ENCODE data around the gene TCIRG1. TPM values are rescaled to one million over a fixed set of nuclear protein-coding genes. Genes with fewer than 3 reads are reported as not detected.
A peak's percentile ranks its signal among the peaks of the same experiment; 100 is the strongest.

The TCIRG1 gene
- total and polyA plus RNA-seq, 4 experiments from 2014 or later, result 46.2 to 266 (median 161) TPM

GRCh38 chr11:68043349-68044144 lies 4.7 kb downstream of the TCIRG1 start:
- Histone ChIP-seq H3K9me3 (ENCODE audit: control insufficient read depth in 1 of 2, low read length in 2 of 2) (no peaks in the 10 kb centered on the region), H3K4me1 (ENCODE audit: insufficient read depth, low read length) (peaks cover 16% of the 10 kb centered on the region), H3K4me3 (ENCODE audit: low read length in 2 of 2) (no peak overlapping the region), H3K27ac (ENCODE audit: low read depth, low read length) (no peak overlapping the region), H3K36me3 (ENCODE audit: insufficient read depth, low read length) (peaks cover 16% of the 10 kb centered on the region), H3K27me3 (ENCODE audit: insufficient read depth, low read length) (no peaks in the 10 kb centered on the region)
- H3K36me3 Mint-ChIP-seq, result peaks cover 0 to 36% of the 10 kb centered on the region in 2 donors
- peaks cover 3 to 25% (median 12%) of the 10 kb centered on the region in 4 donors for H3K4me1 Mint-ChIP-seq
- ChIA-PET POLR2A (ENCODE audit: partially characterized antibody) (interaction anchor here (5.6 kb wide), 1 partner anchor 13 kb away, joined by 34 read pairs; the partner anchor contains the start of gene NDUFS8), CTCF (ENCODE audit: partially characterized antibody) (interaction anchor here (1.5 kb wide), 1 partner anchor 49 kb away, joined by 4 read pairs; no protein-coding TSS in a partner anchor)
- no peaks in the 10 kb centered on the region for H3K9me3 Mint-ChIP-seq
- H3K27me3 Mint-ChIP-seq, result no peaks in the 10 kb centered on the region
- intact Hi-C loops (cut with micrococcal nuclease), result no loop called here
- H3K27ac Mint-ChIP-seq, result no peak overlapping the region
- DNase-seq, result no peak
- H3K4me3 Mint-ChIP-seq, result no peak overlapping the region

GRCh38 chr11:68044145-68044813 lies 5.5 kb downstream of the TCIRG1 start:
- Histone ChIP-seq H3K9me3 (ENCODE audit: control insufficient read depth in 1 of 2, low read length in 2 of 2) (no peaks in the 10 kb centered on the region), H3K4me1 (ENCODE audit: insufficient read depth, low read length) (peaks cover 13% of the 10 kb centered on the region), H3K4me3 (ENCODE audit: low read length in 2 of 2) (no peak overlapping the region), H3K27me3 (ENCODE audit: insufficient read depth, low read length) (no peaks in the 10 kb centered on the region), H3K27ac (ENCODE audit: low read depth, low read length) (no peak overlapping the region), H3K36me3 (ENCODE audit: insufficient read depth, low read length) (peaks cover 20% of the 10 kb centered on the region)
- no peak overlapping the region for H3K4me3 Mint-ChIP-seq
- POLR2A ChIA-PET (ENCODE audit: partially characterized antibody), result no interaction called here
- intact Hi-C loops (cut with micrococcal nuclease), result no loop called here
- H3K36me3 Mint-ChIP-seq, result peaks cover 0 to 39% of the 10 kb centered on the region in 2 donors
- CTCF ChIA-PET (ENCODE audit: partially characterized antibody), result no interaction called here
- no peaks in the 10 kb centered on the region for H3K27me3 Mint-ChIP-seq
- DNase-seq, result no peak
- H3K9me3 Mint-ChIP-seq, result no peaks in the 10 kb centered on the region
- no peak overlapping the region for H3K27ac Mint-ChIP-seq
- peaks cover 3 to 23% (median 12%) of the 10 kb centered on the region in 4 donors for H3K4me1 Mint-ChIP-seq

DNA sequence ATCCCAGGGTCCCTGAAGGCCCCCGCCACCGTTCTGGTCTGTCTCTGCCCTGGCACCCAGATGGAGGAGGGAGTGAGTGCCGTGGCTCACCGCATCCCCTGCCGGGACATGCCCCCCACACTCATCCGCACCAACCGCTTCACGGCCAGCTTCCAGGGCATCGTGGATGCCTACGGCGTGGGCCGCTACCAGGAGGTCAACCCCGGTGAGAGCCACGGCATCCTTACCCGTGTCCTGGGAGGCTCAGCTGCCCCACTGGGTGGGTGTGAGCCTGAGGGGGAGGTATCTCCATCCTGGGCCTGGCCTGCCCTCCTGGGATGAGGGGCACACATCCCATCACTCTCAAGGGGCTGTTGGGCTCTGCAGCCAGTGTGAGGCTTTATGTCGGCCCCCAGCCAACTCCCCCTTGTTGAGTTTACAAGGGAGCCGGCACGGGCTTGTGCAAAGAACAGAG lies 6.1 kb downstream of the TCIRG1 start:
- CTCF ChIA-PET (ENCODE audit: partially characterized antibody), result no interaction called here
- POLR2A ChIA-PET (ENCODE audit: partially characterized antibody), result no interaction called here
- no peaks in the 10 kb centered on the region for H3K27me3 Mint-ChIP-seq
- intact Hi-C loops (cut with micrococcal nuclease), result no loop called here
- no peaks in the 10 kb centered on the region for H3K9me3 ChIP-seq (ENCODE audit: control insufficient read depth in 1 of 2, low read length in 2 of 2)
- peaks cover 26% of the 10 kb centered on the region for H3K36me3 ChIP-seq (ENCODE audit: insufficient read depth, low read length)
- H3K36me3 Mint-ChIP-seq, result peaks cover 0 to 38% of the 10 kb centered on the region in 2 donors
- no peak overlapping the region for H3K4me3 ChIP-seq (ENCODE audit: low read length in 2 of 2)
- no peak for DNase-seq
- H3K4me1 Mint-ChIP-seq, result peaks cover 3 to 16% (median 10%) of the 10 kb centered on the region in 4 donors
- no peaks in the 10 kb centered on the region for H3K27me3 ChIP-seq (ENCODE audit: insufficient read depth, low read length)
- H3K27ac Mint-ChIP-seq, result peak overlapping the region in 1 of 7 donors; percentile 52
- H3K27ac ChIP-seq (ENCODE audit: low read depth, low read length), result no peak overlapping the region
- no peaks in the 10 kb centered on the region for H3K9me3 Mint-ChIP-seq
- peaks cover 13% of the 10 kb centered on the region for H3K4me1 ChIP-seq (ENCODE audit: insufficient read depth, low read length)
- H3K4me3 Mint-ChIP-seq, result no peak overlapping the region

DNA sequence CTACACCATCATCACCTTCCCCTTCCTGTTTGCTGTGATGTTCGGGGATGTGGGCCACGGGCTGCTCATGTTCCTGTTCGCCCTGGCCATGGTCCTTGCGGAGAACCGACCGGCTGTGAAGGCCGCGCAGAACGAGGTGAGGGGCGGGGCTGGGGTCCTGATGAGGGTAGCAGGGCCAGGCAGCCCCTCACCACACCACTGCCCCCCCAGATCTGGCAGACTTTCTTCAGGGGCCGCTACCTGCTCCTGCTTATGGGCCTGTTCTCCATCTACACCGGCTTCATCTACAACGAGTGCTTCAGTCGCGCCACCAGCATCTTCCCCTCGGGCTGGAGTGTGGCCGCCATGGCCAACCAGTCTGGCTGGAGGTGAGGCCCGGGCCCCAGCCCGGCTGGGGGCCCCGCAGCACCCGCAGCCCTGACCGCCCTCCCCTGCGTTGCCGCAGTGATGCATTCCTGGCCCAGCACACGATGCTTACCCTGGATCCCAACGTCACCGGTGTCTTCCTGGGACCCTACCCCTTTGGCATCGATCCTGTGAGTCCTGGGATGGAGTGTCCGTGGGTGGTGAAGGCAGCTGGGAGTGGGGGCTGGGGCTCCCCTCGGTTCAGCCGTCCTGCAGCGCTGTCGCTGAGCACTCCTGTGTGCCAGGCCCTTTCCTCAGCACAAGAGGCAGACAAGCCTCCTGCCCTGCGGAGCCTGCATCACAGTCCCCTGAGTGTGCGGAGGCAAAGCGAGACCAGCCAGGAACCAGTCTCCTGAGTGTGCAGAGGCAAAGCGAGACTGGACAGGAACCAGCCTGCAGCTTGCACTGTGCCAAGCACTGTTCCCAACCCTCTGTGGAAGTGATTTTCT lies 8.8 kb downstream of the TCIRG1 start:
- no peaks in the 10 kb centered on the region for H3K4me1 Mint-ChIP-seq
- intact Hi-C loops (cut with micrococcal nuclease), result no loop called here
- no peak overlapping the region for H3K4me3 Mint-ChIP-seq
- no peaks in the 10 kb centered on the region for H3K27me3 Mint-ChIP-seq
- H3K9me3 Mint-ChIP-seq, result no peaks in the 10 kb centered on the region
- peaks cover 11 to 50% of the 10 kb centered on the region in 2 donors for H3K36me3 Mint-ChIP-seq
- peak overlapping the region in 1 of 7 donors; percentile 53 for H3K27ac Mint-ChIP-seq
- ChIA-PET CTCF (ENCODE audit: partially characterized antibody) (interaction anchor here (0.7 kb wide), 1 partner anchor 233 kb away, joined by 3 read pairs; no protein-coding TSS in a partner anchor), POLR2A (ENCODE audit: partially characterized antibody) (interaction anchor here (1.2 kb wide), 1 partner anchor 11 kb away, joined by 3 read pairs; no protein-coding TSS in a partner anchor)
- Histone ChIP-seq H3K9me3 (ENCODE audit: control insufficient read depth in 1 of 2, low read length in 2 of 2) (no peaks in the 10 kb centered on the region), H3K27ac (ENCODE audit: low read depth, low read length) (no peak overlapping the region), H3K4me3 (ENCODE audit: low read length in 2 of 2) (no peak overlapping the region), H3K36me3 (ENCODE audit: insufficient read depth, low read length) (peaks cover 48% of the 10 kb centered on the region), H3K27me3 (ENCODE audit: insufficient read depth, low read length) (no peaks in the 10 kb centered on the region), H3K4me1 (ENCODE audit: insufficient read depth, low read length) (no peaks in the 10 kb centered on the region)
- no peak for DNase-seq

- no peaks in the 10 kb centered on the region for H3K9me3 ChIP-seq (ENCODE audit: control insufficient read depth in 1 of 2, low read length in 2 of 2)
- H3K27me3 ChIP-seq (ENCODE audit: insufficient read depth, low read length), result no peaks in the 10 kb centered on the region
- H3K27ac ChIP-seq (ENCODE audit: low read depth, low read length), result no peak overlapping the region
- Mint-ChIP-seq H3K36me3 (peaks cover 11 to 53% of the 10 kb centered on the region in 2 donors), H3K27me3 (no peaks in the 10 kb centered on the region), H3K4me3 (no peak overlapping the region), H3K4me1 (no peaks in the 10 kb centered on the region), H3K27ac (no peak overlapping the region), H3K9me3 (no peaks in the 10 kb centered on the region)
- CTCF ChIA-PET (ENCODE audit: partially characterized antibody), result no interaction called here
- intact Hi-C loops (cut with micrococcal nuclease), result no loop called here
- no peaks in the 10 kb centered on the region for H3K4me1 ChIP-seq (ENCODE audit: insufficient read depth, low read length)
- POLR2A ChIA-PET (ENCODE audit: partially characterized antibody), result no interaction called here
- H3K4me3 ChIP-seq (ENCODE audit: low read length in 2 of 2), result no peak overlapping the region
- DNase-seq, result no peak
- peaks cover 48% of the 10 kb centered on the region for H3K36me3 ChIP-seq (ENCODE audit: insufficient read depth, low read length)
Measured at GRCh38 chr11:68048681-68049508, 10.1 kb downstream of the TCIRG1 start.

- no peaks in the 10 kb centered on the region for H3K27me3 Mint-ChIP-seq
- H3K27ac Mint-ChIP-seq, result no peak overlapping the region
- Histone ChIP-seq H3K36me3 (ENCODE audit: insufficient read depth, low read length) (peaks cover 42% of the 10 kb centered on the region), H3K27me3 (ENCODE audit: insufficient read depth, low read length) (no peaks in the 10 kb centered on the region), H3K4me1 (ENCODE audit: insufficient read depth, low read length) (no peaks in the 10 kb centered on the region), H3K27ac (ENCODE audit: low read depth, low read length) (no peak overlapping the region), H3K4me3 (ENCODE audit: low read length in 2 of 2) (no peak overlapping the region), H3K9me3 (ENCODE audit: control insufficient read depth in 1 of 2, low read length in 2 of 2) (no peaks in the 10 kb centered on the region)
- no peaks in the 10 kb centered on the region for H3K9me3 Mint-ChIP-seq
- CTCF ChIA-PET (ENCODE audit: partially characterized antibody), result no interaction called here
- no peak overlapping the region for H3K4me3 Mint-ChIP-seq
- H3K4me1 Mint-ChIP-seq, result no peaks in the 10 kb centered on the region
- peaks cover 11 to 49% of the 10 kb centered on the region in 2 donors for H3K36me3 Mint-ChIP-seq
- POLR2A ChIA-PET (ENCODE audit: partially characterized antibody), result no interaction called here
- DNase-seq, result no peak
- intact Hi-C loops (cut with micrococcal nuclease), result no loop called here
Measured at GRCh38 chr11:68049509-68050370, 10.9 kb downstream of the TCIRG1 start.
